GM18873 (cell line): Measurements from ENCODE around the gene COL20A1.

Experiments
- ATAC-seq: cut with Tn5 transposase; IDR thresholded peaks from one replicate; pipeline ENCODE4 v1.9.1; 2021; ENCODE audit warnings: mild to moderate bottlenecking, moderate library complexity, moderate number of reproducible peaks; ENCODE audit not compliant: unreplicated experiment, low FRiP score

The COL20A1 gene

DNA sequence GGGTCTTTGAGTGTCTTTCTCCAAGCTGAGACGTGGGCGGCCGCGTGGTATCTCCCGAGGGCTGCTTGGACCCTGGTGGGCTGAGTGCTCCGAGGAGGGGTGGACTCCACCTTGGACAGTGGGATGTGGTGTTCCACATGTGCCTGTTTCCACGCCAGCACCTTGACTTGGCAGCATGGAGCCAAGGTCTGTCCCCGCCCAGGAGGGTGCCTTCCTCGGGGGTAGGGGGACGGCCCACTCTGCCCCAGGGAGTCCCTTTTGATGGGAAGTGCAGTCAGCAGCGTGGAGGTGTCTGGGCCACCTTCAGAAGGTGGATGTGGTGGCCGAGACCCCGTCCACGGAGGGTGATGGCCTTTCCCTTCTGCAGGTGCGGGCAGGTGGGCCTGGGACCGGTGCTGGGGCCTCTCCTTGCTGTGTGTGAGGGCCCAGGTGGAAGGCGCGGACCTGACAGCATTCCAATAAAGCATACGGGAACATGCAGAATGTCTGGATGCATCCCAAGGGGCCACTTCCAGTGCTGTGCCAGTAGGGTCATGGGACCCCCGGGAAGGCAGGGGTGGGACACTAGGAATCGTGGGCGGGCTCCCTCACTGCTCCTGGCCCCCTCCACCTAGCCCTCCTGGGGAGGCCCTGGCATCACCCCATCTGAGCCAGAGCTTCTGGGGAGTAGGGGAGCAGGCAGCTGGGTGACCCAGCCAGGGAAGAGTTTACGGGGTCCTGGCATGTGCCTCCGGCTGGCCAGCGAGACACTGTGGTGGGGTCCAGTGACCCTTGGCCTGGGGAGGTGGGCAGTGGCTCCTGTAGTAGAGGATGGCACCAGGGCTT, 3.5 kb upstream of the COL20A1 start:
- no peak for ATAC-seq

DNA sequence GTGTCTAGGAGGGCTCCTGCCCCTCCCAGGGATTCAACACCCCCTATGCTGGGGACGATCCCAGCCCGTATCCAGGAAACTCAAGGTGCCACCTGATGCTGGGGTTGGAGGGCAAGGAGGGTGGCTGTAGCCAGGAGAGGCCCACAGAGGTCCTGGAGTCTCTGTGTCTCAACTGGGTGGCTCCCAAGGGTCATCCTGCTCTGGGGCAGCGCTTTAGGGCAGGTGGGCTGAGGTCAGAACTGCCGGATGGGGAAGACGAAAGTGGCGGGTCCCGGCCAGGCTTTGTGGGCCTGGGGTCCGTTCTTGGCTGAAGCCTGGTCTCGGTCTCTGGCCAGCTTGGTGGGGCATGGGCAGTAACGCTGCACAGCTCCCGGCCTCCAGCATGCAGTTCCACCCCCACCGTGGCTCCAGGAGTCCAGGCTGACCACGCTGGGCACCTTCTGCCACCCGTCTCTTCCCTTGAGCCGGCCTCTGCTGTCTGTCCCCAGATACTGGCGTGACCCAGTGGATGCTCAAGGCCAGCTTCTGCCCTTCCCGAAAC, 2.8 kb upstream of the COL20A1 start:
- ATAC-seq = no peak

DNA sequence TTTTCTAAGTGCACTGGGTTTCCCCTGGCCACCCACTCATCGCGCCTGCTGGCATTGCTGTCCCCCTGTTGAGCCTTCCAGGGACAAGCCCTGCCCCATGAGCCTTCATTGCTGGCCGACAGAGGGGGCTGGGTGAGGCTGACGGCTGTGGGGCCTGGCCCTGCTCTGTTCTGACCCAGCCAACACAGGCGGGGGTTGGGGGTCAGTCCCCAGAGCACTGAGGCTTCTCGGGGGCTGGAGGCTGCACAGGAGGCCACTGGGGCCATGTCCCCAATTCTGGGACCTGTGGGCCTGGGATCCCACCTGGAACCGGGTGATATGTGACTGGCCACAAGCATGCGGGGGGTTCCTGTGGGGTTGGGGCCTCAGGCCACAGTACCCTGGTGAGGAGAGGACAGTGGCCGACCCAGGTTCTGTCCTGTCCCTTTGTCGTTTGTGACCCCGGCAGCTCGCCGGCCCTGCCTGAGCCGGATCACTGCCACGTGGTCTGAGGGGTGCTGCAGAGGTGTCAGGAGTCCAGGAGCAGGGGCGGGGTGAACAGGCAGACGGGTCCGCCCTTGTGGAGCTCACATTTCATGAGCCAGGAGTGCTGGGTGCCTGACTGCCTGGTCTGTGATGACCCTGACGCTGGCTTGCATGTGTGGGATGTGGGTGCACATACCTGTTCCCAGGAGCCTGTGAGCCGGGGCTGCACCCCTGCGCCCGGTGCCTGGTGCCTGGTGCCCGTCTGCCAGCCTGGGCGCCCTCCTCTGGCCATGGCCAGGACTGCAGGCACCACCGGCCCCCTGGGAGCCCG, 2.1 kb upstream of the COL20A1 start:
- no peak for ATAC-seq

DNA sequence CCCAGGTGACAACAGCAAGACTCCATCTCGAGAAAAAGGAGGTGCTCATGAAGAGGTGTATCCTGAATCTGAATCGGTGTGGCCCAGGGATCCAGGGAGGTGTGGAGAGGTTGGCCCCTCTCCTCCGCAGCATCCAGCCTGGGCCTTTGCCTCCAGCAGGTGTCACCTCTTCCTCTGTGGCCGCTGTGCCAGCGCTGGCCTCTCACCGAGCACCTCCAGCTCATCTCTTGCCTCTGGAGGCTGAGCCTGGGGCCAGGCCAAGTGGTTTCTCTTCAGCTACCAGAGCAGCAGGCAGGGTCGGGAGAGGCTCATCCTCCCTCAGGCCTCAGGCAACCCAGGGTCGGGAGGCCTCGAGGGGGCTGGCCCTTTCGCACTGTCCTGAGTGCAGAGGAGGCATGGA, 1.2 kb upstream of the COL20A1 start:
- no peak for ATAC-seq

DNA sequence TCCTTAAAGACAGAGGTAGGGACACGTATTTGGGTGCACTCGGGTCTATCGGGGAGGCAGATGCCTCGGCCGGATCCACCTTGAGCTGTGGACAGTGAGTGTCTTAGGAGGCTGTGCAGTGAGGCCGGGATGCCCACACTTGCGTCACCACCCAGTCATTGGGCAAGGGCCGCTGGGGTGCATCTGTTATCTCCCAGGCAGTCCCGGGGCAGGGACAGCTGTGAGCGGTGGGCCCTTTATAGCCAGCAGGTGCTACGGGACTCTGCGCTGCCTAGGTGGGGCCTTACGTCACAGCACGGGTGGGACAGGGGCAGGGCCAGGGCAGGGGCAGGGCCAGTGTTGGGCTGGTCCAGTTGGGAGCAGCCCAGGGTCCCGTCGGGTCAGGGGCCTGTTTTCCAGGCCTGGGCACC, 689 bp upstream of the COL20A1 start:
- ATAC-seq = no peak

DNA sequence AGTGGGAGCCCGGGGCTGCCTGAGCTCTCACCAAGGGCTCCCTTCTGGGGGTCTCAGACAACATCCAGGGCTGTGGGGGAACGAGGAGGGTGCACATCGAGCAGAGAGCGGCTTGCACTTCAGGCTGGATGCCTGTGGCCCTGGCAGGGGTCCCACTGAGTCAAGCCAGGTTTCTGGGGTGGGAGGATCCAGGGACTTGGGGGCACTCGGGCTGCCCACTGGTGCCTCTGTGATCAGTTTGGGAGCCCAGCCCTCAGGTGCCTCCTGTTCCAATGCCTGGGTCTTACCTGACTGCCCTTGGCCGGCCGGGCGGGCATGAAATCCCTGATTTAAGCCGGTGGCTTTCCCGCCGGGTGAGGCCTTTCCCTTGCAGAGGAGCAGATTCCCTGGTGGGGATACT, 470 bp downstream of the COL20A1 start:
- no peak for ATAC-seq

DNA sequence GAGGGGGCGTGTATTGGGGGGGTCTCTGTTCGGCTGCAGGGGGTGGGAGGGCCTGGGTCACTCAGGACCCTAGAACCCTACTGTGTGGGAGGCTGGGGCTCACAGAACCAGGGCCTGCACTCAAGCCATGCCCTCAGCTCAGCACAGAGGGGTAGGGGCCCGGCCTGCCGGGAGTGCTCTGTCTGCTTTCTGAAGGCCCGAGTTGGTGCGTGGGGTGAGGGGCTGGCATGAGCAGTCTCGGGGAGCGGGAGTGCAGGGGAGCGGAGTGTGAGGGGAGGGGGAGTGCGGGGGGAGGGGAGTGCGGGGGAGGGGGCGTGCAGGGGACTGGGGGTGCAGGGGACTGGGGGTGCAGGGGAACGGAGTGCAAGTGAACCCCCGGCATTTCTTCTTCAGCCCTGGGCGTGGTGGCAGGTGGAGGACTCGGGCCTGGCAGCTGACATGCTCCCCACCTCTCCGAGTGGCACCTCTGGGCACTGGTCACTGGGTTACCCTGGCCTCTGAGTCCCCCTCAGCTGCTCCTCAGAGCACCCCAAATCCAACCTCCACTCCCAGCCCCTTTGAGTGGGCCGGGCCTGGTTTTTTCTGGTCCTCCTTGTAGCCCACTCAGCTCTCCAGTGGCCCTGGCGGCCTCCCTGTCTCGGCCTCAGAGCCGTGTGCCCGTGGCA, 1.0 kb downstream of the COL20A1 start:
- ATAC-seq = no peak

DNA sequence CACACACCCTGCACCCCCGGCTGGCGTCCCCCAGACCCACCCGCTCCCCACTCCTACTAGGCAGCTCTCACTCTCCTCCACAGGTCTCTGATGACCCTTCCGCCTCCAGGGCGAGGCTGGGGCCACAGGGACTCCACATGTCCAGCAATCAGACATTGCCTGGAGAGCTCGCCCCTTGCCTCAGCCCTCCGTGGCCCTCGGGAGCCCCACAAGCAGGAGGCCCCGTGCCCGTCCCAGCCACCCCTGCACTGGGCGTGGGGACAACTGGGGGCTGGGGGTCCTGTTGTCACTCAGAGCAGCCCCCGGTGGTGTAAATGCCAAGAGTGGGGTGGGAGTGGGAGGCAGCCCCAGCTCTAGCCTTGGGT, 1.5 kb downstream of the COL20A1 start:
- no peak for ATAC-seq

DNA sequence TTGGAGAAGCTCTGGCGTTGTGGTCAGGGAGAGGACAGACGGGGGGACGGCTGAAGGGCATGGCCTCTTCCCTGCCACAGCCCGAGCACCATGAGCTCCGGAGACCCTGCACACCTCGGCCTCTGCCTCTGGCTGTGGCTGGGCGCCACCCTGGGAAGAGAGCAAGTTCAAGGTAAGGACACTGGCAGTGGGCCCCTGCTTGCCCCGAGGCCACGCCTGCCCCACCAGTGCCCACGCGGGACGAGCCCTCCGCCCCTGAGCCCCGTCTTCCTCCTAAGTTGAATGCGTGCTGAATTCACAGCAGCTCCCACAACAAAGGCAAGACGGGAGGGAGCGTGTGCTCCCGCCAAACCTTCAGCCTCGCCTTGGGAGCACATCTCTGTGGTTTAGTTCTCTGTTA, 2.0 kb downstream of the COL20A1 start:
- ATAC-seq = no peak

DNA sequence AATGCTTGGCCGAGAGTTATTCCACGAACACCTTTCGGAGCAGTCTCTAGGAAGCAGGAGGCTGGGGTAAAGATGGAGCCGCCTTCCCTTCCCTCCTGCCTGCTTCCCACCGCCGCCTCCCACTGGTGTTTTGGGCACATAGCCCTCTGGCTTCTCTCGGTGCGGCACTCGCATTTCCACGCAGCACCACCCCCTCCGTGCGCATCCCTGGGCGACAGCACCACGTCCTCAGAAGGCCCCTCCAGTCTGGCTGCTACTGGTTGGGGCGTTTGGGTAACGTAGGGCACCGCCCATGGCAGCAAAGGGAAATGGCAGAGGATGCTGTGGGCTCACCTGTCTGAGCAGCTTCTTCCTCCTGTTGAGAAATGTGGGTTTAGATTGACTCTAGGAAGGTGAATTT, 2.4 kb downstream of the COL20A1 start:
- ATAC-seq = no peak

DNA sequence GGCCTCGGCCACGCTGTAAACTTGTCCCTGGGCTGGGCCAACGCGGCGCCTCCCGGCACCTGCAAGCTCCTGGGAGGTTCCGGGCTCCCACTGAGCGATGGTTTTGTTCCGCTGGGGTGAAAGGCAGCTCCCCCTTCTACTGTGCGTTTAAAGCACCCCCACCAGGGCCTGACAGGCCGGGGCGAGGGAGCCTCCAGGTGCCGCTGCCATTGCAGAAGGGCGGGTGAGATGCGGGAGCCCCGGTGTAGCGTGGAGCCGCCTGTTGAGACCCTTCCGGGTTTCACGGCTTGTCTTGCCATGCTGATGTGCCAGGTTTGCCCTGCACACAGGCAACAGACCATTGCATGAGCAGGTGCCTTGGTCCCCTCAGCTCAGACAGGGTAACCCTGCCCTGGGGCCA, 2.9 kb downstream of the COL20A1 start:
- no peak for ATAC-seq

DNA sequence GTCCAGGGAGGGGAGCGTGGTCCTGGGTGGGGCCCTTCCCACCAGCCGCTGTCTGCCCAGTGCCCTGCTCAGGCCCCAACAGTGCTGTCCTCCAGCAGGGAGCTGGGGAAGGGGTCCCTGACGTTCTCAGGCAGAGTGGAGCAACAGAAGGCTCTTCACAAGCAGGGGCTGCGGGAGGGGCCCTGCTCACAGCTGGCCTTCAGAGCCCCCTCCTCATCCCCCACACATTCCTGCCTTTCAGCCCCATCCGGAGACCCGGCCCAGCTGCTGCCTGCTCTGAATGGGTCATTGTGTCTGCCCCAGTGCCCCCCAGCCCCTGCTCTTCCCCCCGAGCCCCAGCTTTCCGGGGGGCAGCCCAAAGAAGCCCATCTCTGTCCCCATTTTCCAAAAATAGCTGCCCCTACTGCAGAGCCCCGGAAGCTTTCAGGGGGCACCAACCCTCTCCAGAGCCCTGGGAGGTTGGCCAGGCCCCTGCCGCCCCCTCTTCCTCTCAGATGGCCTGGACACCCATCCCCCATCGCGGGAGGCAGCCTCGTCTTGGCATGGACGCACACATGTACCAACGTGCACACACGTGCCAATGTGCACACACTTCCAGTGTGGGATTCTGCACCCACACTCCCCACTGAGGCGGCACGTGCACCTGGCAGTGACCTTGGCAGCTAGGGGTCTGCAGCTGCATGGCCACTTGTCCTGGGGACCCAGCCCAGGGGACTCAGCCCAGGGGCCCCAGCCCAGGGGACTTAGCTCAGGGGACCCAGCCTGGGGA, 3.7 kb downstream of the COL20A1 start:
- ATAC-seq = no peak

DNA sequence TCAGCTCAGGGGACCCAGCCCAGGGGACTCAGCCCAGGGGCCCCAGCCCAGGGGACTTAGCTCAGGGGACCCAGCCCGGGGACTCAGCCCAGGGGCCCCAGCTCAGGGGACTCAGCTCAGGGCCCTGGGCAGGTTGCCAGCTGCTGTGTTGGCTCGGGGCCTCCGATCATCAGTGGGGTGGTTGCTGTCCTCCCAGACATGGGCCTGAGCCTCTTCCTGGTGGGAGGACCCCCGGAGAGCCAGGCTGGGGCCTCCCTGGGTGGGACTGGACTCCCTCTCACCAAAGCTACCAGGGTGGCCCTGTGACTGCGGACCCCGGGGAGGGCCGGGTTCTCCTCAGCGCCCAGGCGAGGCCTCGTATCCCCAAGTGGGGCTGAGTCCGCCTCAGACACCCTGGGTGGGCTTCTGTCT, 4.4 kb downstream of the COL20A1 start:
- no peak for ATAC-seq

DNA sequence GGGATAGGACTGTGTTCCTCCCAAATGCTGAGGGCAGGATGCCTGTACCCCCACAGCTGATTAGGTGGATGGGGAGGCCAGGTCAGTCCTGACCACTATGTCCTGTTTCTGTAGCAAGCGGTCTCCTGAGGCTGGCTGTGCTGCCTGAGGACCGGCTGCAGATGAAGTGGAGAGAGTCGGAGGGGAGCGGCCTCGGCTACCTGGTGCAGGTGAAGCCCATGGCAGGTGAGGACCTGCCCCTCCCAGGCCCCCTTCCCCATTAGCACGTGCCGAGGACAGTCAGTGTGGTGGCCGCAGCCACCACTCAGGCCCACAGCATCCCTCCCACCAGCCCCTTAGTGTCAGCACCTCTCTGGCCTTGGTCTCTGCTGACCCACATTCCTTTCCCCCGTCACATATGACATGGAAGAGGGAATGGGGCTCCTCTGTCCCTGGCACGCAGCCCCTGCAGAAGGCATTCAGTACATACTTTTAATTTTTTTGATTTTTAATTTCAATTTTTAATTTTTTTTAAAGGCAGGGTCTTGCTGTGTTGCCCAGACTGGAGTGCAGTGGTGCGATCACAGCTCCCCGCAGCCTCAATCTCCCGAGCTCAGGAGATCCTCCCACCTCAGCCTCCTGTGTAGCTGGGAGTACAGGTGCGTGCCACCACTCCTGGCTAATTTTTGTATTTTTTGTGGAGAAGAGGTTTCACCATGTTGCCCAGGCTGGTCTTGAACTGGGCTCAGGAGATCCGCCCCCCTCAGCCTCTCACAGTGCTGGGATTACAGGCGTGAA, 5.0 kb downstream of the COL20A1 start:
- no peak for ATAC-seq

DNA sequence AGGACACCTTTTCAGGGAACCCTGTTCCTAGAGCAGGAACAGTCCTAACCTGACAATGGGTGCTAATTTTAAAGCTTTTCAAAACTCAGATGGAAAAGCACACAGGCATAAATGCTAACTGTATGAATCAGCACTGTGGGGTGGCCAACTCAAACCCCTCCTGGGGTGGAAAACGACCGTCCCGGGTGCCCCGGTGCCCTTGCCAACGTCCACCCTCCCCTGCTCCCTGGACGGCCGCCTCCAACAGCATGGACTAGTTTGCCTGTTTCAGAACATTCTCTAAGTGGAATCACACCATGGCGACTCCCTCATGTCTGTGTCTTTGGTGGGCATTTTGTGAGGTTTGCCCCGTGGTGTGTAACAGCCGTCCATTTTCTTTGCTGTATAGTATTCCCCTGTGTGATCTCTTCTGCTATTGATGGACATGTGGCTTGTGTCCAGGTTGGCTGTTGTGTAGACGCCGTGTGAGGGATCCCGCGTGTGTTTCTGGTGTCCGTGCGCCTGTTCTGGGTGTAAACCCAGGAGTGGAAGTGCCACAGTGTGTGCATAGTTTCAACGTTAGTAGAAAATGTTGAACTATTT, 5.8 kb downstream of the COL20A1 start:
- ATAC-seq = no peak

DNA sequence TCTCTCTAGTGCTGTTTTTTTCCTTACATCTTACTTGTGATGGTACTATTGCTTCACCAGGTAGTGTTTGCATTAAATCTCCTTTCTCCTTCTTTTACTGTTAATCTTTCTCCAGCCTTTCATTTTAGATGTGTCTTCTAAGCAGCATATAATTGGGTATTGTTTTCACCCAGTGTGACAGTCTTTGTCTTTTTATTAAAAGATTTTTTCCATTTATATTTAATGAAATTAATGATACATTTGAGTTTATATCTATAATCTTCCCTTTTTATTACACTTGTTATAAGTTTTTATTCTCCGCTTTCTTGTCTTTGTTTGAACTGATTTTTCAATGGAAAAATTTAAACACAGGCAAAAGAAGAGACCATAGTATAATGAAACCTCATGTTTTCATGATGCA, 8.7 kb downstream of the COL20A1 start:
- no peak for ATAC-seq

DNA sequence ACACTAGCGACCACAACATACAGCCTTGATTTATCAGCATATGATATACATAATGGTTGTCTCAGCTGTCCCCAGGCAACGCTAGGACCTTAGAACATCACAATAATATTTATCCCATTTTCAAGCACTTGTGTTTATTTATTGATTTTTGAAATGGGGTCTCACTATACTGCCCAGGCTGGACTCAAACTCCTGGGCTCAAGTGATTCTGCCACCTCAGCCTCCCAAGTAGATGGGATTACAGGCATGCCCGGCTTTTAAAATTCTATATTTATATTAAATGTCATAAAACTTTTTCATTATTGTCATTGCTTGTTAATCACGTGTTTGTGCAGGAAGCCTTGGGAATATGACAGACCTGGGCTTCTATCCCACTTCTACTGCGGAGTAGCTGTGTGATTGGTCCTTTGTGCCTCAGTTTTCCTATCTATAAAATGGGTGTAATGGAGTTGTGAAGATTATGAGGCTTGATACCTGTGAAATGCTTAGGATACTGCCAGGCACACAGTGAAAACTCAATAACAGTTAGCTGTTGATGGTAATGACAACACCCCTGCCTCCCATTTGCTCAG, 10.2 kb downstream of the COL20A1 start:
- ATAC-seq = no peak

DNA sequence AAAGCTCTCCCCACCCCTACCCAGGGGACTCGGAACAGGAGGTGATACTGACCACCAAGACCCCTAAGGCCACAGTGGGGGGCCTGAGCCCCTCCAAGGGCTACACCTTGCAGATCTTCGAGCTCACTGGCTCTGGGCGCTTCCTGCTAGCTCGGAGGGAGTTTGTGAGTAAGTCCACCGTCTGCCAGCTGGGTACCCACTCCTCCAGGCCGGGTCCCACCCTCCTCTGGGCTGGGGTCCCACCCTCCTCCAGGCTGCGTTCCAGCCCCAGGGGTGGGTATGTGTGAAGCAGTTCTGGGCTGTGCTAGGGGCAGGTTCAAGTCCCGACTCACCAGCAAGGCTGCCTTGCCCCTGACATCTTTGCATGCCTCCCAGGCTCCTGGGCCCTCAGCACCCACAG, 12.4 kb downstream of the COL20A1 start:
- no peak for ATAC-seq
